AG08395 (cell line): ENCODE results near the gene TTC22.

ENCODE experiments used
- DNase-seq: peaks from one replicate; pipeline ENCODE4 v3.0.0; 2012; ENCODE audit warnings: mixed read lengths, low spot score

The TTC22 gene

GRCh38 chr1:54808443-54809207 is 7.5 kb upstream of the TTC22 start:
- no peak for DNase-seq

DNA sequence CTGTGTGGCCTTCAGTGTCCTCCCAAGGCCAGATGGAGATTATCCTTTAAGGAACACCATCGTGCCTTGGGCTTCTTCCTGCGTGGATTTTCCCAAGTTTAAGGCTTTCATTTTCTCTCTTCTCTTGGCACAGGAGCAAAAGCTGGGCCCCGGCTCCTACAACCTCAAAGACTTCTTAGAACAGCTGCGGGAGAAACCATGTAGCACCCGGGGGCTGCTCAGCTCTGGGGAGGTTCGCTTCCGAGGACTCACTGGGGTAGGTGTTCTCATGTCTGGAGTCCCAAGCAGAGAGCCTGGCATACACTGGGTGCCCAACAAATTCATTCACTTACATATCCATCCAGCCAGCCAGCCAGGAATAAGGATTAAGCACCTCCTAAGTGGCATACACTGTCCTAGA is 6.6 kb upstream of the TTC22 start:
- no peak for DNase-seq

GRCh38 chr1:54806931-54807611 is 5.9 kb upstream of the TTC22 start:
- DNase-seq: peak; percentile 61

DNA sequence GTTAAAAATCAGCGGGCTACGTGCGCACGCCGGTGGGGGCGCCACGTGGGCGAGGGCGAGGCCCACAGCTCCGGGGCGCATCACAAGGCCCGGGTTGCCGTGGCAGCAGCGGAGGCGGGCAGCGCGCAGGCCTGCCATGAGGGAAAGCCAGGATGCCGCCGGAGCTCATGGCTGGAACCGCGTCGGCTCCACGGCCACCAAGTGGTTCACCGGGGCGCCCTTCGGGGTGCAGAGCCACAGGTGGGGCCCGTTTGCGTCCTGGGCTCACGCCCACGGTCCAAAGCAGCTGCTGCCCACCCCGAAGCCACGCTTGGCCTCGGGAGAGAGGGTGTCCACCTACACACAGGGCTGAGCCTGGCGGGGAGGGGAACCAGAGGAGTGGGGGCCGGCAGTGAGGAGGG is 4.9 kb upstream of the TTC22 start:
- DNase-seq: no peak

DNA sequence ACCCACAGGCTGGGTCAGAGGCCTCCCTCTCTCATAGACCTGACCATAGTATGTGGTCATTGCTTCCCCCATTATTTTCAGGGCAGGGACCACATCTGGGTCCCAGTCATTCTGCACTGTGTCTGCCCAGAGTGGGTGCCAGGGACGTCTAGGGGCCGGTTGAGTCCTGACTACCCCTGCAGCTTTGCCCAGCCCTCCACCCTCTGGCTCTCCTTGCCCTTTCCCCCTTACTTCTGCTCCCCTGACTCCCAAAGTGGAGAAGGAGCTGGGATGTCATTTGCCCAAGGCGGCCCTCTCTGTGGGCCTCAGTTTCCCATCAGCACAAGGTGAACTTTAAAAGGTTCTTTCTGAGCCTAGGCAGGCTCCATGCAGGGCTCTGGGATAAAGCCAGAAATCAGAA is 4.3 kb upstream of the TTC22 start:
- no peak for DNase-seq

DNA sequence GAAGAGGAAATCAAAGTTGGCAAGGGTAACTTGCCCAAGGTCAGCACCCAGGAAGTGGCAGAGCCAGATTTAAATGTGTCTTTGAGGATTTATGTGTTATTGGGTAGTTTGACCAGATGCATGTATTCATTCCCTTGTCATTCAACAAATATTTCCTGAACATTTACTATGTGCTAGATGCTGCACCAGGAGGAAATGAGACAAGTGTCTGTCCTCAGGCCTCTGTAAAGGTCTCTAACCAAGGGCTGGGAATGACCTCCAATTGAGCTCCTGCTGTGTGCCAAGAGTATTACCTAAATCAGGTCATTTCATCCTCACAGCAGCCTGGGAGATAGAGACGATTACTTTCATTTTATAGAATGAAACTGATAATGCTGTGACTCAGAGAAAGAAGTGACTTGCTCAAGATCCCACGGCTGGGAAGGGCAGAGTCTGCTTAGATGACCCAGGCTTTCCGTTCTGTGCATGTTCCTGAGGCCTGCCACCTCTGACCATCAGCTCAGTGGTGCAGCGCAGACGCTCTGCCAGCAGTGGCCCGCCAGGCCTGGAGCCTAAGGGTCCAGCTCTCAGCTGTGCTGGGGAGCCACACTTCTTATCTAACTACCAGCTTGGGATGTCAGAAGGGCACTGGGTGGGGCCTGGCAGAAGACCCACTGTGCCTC is 3.5 kb upstream of the TTC22 start:
- DNase-seq: no peak

GRCh38 chr1:54803761-54804470 is 2.8 kb upstream of the TTC22 start:
- peak; percentile 52 for DNase-seq

DNA sequence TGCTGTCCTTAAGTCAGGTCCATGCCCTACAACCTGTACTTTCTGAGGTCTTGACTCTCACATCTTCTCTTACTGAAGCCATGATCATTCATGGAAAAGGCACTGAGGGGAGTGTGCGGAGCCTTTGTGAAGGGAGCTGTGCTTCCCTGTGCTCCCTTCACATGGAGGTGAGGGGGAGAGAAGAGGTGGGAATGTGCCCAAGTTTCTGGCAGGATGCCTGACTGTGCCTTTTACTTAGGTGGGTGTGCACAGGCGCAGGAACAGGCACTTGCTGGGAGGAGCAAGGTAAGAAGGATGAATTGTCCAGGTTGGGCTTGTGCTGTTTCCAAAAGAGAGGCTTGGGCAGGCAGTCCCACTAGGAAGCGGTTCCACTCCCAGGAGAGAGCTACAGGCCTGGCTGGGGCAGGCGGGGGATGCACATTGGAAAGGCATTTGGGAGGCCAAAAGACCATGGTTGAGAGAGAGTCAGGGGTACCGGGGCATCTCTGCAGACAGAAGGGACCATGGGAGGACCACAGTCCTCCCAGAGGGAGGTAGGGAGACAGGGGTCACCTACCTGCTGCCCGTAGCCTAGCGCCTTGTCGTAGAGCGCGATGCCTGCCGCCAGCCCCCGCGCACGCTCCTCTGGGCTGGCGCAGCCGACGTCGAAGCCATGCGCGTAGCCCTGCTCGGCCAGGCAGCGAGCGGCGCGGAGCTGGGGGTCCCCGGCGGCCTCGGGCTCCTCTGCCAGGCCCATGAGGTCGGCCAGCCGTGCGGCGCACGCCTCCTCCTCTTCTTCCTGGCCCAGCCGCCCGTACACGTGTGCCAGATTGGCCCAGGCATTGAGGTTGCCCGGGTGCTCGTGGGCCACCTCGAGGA is 853 bp downstream of the TTC22 start:
- DNase-seq: no peak

DNA sequence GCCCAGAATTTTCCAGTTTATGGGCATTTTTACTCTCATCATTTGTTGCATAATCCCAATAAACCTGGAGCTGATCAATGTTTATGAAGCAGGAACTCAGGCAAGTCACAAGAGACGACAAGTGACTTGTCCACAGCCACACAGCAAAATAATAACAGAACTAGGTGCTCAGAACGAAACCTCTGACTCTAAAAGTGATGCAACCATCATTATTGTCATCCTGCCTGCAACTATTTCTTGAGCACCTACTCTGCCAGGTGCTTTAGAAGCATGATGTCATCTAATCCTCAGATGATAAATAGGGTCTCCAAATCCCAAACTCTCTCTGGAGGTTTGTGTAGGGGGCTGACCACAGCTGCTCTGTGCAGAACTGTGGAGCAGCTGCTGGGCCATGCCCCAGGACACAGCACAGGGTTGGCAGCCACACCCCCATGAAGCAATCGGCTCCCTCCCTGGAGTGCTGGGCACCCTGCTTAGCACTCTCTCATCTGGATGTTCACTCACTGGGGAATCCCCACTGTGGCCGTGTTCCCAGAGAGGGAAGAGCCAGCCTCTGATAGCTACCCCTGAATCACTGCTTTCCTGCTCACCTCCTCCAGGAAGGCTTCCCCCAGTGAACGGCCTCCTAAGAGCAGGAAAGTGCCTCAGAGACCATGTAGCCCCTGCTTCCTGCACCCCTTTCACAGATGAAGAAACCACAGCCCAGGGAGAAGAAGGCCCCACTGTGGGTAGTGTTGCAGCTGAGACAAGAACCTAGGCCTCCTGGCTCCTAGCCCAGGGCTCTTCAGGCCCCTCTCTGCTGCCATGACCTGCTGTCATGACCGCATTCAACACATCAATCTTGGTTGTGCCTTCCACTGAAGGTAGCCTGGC is 2.1 kb downstream of the TTC22 start:
- DNase-seq: no peak

- DNase-seq: no peak
Observed at GRCh38 chr1:54798206-54798605, 2.9 kb downstream of the TTC22 start.

DNA sequence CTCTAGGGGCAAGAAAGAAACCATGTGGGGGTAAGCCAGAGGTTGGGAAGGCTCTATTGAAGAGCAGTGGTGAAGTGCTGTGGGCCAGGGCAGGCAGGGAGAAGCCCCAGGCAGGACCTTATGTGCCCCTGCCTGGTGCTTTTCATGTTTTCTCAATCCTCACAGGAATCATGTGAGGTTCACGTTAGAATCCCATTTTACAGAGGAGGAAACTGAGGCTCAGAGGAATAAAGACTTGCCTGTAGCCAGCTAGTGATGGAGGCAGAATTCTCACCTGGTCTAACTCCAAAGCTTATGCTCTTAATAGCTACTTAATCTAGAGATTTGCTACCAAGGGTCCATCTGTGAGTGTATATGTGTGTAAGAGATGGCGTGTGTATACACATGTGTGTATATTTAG is 4.2 kb downstream of the TTC22 start:
- DNase-seq: no peak

DNA sequence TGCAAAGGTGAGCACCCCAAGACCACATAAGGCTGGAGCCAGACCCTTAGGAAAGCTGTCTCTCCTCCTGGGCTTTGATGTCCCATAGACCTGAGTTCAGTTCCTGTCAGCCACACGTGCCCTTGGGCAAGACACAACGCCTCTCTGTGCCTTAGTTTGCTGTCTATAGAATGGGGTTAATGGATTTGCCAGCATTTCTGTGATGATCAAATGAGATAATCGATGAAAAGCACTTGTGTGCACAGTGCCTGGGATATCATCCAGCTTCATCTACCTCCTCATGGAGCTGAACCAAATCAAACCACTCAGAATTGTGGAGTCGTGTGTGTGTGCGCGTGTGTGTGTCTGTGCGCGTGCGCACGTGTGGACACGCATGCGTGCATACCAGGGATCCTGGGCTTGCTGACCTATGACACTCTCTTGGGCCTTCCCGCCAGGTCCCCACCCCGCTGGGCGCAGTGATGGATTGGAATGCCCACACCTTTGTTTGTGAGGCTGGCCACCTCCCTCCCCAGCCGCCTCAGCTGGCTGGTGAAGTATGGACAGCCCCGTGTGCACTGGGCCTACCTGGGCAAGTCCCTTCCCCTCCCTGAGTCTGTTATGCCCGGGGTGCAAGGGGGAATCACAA is 5.2 kb downstream of the TTC22 start:
- DNase-seq: no peak

GRCh38 chr1:54795356-54795665 is 5.8 kb downstream of the TTC22 start:
- DNase-seq: no peak

- DNase-seq: peak; percentile 28
Observed at GRCh38 chr1:54794451-54795355, 6.4 kb downstream of the TTC22 start.

- DNase-seq: no peak
Observed at GRCh38 chr1:54792686-54793282, 8.3 kb downstream of the TTC22 start.

DNA sequence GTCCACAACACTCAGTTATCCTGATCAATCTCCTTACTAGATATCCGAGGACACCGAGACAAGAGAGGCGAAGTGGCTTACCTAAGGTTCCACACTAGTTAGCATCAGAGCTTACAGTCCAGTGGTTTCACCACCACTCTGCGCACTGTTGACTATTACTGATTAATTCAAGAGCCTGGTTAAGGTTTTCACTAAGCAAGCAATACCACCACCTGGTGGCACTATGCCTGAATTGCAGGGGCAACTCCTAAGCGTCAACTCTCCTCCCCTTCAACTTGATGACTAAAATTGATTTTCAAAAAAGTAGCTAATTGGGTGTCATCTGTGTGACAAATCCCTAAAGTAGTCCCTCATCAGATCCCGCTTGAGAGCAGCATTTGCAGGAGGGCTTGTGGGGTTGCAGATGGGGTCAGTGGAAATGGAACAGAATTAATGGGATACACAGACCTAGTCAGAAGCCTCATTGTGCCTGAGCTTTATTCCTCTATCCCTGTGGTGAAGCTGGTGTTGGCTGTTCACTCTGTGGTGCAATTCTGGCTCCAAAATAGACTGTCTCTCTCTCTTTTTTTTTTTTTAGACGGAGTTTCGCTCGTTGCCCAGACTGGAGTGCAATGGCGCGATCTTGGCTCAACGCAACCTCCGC is 9.1 kb downstream of the TTC22 start:
- no peak for DNase-seq

DNA sequence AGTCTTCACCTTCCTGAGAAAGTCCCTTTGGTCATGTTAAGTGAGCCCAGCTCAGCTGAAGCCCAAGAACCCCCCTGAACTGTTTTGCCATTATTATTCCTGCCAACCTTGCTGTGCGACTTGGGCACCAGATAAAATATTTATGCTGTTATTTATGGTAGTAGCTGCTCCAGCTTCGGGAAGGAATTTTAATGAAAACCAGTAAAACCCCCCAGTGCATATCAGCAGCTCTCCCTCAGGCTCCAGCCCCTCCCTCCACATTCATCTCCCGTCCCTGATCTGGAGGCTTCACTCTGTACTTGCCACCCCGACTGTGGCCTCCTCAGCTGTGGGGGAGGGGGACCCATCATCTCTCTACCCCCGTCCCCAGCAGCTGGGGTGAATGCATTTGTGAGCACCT is 12.7 kb downstream of the TTC22 start:
- no peak for DNase-seq

DNA sequence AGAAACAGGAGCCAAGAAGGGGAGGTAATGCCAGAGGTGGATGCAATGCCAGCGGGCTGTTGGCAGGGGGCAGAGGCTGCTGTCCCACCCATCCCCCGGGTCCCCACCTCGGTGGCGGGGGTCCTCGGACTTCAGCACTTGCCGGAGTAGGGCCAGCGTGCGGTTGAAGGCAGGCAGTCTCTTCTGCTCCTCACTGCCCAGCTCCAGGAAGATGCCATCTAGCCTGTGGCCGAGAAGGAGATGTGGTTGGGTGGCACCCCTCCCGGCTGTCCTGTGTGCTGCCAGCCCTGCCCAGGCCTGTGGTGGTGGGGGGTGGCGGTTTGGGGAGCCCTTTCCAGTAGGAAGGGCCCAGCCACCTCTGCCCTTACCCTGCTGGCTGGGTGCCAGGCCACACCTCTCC is 13.5 kb downstream of the TTC22 start:
- DNase-seq: no peak
